22Rv1 (cell line): ENCODE results near the gene CACNA2D2.

ENCODE experiments used
- ZFX ChIP-seq: fragments of 450-650 bp; IDR thresholded peaks from 2 replicates; pipeline ENCODE4 v1.6.1; 2017; ENCODE audit warnings: antibody characterized with exemption, borderline replicate concordance
- TF ChIP-seq, protein P1 (sequence below): fragments of 450-650 bp; IDR thresholded peaks from 2 replicates; pipeline ENCODE4 v1.5.1; 2017; ENCODE audit warnings: mild to moderate bottlenecking

DNA sequence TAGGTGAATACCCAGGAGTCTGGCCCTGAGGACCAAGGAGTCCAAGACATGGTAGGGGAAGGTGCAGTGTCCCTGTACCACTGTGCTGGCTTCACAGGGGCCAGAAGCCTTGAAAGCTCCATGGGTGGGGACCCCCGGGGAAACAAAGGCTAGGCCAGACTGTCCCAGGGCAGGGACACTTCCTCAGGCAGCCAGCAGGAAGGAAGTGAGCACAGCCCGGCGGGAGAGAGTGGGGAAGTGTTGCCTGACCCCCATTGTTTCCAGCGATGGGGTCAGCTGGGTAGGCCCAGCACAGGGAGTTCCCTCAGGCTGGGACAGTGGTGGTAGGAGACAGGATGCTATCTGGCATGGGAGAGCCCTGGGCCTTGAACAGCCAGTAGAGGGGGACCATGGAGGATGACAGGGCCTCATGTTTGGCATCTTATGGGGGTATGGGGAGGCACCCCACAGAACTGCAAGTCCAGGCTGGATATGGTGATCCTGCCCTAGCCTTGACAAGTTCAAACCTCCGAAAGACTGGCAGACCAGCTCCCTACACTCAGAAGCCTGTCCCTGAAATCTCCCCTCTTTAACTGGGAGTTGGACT is 179.7 kb downstream of the CACNA2D2 start:
- TF ChIP-seq, protein P1, sequence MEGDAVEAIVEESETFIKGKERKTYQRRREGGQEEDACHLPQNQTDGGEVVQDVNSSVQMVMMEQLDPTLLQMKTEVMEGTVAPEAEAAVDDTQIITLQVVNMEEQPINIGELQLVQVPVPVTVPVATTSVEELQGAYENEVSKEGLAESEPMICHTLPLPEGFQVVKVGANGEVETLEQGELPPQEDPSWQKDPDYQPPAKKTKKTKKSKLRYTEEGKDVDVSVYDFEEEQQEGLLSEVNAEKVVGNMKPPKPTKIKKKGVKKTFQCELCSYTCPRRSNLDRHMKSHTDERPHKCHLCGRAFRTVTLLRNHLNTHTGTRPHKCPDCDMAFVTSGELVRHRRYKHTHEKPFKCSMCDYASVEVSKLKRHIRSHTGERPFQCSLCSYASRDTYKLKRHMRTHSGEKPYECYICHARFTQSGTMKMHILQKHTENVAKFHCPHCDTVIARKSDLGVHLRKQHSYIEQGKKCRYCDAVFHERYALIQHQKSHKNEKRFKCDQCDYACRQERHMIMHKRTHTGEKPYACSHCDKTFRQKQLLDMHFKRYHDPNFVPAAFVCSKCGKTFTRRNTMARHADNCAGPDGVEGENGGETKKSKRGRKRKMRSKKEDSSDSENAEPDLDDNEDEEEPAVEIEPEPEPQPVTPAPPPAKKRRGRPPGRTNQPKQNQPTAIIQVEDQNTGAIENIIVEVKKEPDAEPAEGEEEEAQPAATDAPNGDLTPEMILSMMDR, result no peak
- no peak for TF ChIP-seq ZFX
